GM19467 (cell line): ENCODE data around the gene OMP.
"Not testable (repeated sequence)": the region's sequence is repeated elsewhere in the genome, so short reads cannot be mapped to it uniquely, and the experiment has no call there.

ENCODE experiments used
- ATAC-seq: cut with Tn5 transposase; IDR thresholded peaks from one replicate; pipeline ENCODE4 v1.9.1; 2021; ENCODE audit warnings: mild to moderate bottlenecking, moderate library complexity; ENCODE audit not compliant: unreplicated experiment

Gene OMP

DNA sequence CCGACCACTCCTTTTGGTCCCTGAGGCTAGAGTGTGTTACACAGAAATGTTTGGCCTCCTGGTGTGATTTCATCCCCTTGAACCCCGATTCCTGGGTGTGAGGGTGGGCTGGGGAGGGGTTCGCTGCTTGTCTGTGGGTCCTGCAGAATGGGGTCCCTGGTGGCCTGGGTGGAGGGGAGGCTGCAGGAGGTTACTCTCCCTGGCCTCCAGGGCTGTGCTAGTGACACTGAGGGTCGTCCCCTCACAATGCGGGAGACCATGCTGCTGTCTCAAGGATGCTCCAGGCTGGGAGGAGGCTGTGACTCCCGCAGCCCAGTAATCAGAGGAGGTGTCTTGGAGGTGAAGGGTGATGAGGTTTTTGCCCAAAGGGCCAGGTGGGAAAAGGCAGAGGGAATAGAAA lies 17.0 kb upstream of the OMP start:
- no peak for ATAC-seq

DNA sequence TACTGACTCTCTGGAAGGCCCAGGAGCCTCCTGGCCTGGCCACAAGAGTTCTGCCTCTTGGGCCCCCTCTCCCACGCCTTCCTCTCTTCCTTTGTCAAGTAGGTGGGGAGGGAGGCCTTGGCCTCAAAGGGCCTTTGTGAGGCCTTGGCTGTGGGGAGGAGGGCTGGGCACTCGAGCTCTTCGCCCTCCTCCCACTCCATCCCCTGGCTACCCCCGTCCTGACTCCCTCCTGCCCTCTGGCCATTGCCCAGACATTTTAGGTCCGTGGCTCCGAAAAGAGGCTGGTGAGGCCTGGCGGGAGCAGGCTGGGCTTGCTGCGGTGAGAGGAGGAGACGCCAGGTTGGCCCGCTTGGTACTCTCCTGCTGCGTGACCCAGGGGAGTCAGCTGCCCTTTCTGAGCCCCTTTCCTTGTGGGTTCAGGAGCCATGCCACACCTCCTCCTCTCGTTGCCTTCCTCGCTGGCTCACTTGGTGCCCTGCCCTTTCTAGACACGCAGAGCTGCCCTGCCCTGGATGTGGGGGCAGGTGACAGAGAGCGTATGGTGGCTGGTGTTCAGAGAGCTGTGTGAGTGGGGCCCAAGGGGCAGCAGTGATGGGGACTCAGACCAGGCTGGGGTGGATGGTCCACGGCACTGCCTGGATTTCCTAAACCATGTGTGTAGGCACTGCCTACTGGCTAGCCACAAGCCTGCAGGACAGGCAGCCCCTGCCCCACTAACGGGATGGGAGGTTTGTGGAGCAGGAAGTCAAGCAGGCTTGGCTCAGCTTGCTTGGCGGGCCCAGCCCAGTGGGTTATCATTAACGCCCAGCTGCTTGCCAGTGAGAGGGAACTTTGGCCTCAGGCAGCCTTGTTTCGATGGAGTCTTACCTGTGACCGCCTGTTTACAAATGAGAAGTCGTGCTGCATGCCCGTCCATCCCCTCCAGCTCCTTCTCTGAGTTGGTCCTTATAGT lies 15.8 kb upstream of the OMP start:
- ATAC-seq = no peak

DNA sequence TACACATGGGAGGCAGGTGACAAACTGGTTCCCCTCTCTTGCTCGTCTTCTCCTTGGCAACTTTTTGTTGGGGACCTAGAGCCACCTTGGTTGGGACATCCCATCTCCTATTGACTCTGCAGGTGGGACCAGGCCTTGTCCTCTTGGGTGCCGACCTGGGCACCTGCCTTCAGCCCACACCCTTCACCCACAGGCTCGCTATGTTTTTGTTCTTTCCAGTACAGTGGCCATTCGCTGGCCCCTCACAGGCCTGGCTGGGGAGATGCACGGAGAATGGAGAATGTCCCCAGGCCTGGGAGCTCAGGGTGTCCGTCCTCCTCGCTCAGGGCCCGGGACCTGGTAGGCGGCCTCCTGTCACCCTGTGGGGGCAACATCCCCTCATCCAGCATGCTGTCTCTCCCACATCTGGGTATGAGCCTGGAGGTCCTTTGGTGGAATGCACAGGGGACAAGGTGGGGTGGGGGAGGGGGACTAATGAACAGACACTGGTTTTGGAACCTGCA lies 14.9 kb upstream of the OMP start:
- no peak for ATAC-seq

- ATAC-seq = no peak
Observed at GRCh38 chr11:77088236-77089003, 14.2 kb upstream of the OMP start.

- no peak for ATAC-seq
Observed at GRCh38 chr11:77089004-77089545, 13.6 kb upstream of the OMP start.

- no peak for ATAC-seq
Observed at GRCh38 chr11:77090046-77090372, 12.6 kb upstream of the OMP start.

GRCh38 chr11:77090373-77091111 lies 12.1 kb upstream of the OMP start:
- no peak for ATAC-seq

DNA sequence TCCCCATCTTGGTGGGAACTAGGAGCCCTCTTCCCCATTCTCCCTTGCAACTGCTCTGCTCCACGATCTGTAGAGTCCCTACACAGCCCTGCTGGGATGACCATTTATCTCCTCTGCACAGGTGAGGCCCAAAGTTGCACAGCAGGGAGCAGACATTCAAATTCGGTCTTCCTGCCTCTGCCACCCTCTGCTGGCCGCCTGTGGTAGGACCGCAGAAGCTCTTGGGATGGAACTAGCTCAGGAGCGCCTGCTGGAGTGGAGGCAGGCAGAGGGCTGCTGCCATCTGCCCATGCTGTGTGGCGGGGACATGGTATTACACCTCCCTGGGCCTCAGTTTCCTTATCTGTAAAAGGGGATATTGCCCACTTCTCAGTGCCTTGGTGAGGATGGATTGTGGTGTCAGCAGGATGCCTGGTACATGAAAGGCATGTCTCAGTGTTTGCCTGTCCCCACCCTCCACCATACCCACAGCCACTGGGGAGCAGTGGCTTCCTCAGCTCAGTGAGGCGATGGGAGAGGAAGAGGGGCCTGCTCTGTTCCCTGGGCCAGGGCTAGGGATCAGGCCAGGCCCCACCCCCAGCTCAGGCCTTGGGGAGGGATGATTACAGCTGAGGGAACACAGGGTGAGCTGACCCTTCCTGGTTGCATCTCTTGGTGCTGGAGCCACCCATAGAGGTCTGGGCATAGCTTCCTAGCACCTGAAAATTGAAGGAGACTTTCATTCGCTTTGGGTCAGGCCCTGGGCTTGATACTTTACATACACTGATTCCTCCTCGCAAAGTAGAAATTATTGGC lies 11.3 kb upstream of the OMP start:
- ATAC-seq = peak; percentile 80

DNA sequence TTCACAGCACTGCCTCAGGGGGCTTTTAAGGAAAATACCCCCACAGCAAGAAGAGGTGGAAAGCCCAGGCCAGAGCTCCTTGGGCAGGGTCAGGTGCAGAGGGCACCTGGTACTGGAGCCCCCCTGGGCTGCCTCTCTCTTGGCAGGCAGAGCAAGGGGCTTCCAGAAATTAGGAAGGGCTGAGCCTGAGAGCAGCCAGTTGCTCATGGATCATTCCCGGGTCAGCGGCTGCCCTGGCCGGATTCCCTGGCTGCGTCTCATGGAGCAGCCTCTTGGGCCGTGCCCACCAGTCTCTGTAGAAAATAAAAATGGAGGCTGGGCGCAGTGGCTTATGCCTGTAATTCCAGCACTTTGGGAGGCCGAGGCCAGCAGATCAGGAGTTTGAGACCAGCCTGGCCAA lies 10.3 kb upstream of the OMP start:
- no peak for ATAC-seq

DNA sequence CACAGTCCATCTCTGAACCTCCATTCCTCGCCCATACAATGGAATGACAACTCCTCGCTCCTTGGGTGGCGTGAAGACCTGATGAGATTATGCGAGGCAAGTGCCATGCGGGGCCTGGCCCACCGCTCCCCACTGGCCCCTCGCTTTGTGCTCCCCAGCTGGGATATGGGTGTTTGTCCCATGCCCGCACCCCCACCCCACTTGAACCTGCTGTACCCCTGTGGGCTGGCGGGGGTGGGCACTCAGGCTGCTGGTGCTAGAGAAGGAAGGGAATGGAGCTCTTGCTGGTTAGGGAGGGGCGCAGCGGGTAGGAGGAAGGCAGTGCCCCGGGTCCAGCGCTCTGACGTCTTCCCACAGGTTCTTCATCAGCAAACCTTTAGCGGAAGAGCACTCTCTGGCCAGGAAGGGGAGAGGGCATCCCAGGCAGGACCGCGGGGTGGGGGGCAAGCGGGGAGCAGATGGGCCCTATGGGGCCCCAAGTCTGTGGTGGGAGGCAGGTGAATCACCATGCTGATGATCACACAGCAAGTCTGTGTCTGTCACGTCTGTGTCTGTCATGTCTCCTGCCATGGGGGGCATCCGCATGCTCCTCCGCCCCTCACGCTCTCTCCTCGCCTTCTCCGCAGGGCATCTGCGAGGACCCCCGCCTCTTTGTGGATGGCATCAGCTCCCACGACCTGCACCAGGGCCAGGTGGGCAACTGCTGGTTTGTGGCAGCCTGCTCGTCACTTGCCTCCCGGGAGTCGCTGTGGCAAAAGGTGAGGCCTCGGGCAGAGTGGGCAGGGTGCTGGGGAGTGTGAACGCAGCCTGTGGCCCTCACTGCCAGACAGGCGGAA lies 9.4 kb upstream of the OMP start:
- ATAC-seq = no peak

- ATAC-seq = no peak
Observed at GRCh38 chr11:77093987-77094840, 8.4 kb upstream of the OMP start.

DNA sequence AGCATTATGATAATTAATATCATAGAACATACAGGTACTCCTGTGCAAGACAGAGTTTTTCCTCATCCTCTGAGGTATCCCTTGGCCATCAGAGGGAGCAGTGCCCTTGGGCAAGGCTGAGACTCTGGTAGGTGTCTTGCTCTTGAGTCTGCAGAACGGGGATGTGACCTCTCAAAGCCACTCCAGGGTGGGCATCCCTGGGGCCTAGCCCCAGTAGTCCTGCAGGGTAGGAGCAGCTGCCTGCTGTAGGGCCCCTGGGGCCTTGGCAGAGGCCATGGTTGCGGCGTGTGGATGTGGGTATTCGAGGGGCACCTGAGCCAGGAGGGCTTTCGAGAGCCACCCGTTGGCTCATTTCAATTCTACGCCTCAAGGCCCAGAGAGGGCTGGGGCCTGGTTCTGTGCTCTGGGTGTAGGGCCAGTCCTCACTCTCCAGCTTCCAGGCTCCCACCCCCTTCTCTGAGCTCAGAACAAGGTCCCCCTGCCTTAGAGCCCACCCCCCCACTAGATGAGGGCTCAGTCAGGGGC lies 7.7 kb upstream of the OMP start:
- ATAC-seq = no peak

DNA sequence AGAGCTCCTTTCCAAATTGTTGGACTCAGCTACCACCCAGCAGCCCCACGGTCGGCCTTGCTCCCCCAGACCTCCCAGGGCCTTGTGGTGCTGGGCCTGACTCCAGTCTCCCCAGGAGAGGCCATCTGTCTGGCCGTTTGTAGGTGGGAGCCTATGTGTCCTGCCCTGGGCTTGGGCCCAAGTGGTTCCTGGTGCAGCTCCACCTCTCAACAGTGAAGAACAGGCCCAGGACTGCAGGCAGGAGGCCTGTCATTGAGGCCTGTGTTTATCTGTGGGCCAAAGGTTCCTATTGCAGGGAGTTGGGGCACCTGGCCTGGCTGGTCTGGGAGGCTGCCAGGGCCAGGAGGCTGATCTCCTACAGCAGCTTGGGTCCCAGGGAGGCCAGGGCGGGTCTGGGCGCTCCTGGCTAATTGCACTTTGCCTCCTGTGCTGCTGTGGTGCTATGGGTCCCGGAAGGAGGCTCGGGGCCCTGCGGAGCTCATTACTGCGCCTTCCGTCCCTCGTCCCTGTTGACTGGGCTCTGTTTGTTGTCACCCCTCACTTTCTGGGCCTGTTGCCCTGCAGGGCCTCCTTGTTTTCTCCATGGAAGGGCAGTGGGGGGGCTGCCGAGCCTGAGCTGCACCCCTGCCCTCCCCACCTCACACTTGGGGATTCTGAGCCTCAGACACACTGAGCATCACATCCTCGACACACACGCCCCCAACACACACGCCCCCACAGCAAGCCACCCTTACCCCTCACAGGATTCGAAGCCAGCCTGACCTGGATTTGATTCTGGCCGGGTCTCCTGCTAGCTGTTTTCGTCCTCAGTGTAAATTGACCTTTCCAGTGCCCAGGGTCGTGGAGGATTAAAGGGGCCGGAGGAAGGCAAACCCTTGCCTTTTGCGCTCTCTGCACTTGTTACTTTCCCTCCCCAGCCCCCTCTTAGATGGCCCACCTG lies 6.8 kb upstream of the OMP start:
- no peak for ATAC-seq

DNA sequence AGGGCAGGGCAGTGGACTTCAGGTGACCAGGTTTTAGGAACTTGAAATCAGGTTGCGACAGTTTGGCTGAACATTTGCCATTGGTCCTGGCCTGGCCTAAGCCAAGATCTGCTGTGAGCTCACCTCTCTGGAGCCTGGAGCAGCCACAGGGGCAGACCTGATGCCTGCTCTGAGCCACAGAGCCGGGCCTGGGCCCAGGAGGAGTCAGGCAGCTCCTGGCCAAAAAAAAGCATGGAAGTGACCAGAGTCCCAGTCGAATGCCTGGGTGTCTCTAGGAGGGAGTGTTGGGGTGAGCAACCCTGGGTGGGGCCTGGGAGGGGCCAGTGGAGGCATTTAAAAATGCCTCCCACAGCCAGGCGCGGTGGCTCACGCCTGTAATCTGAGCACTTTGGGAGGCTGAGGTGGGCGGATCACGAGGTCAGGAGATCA lies 6.0 kb upstream of the OMP start:
- no peak for ATAC-seq

GRCh38 chr11:77097180-77097579 lies 5.5 kb upstream of the OMP start:
- ATAC-seq = not testable (repeated sequence)

- ATAC-seq = no peak
Observed at GRCh38 chr11:77100166-77101042, 2.2 kb upstream of the OMP start.
